Fibroblast of lung (primary cell): ENCODE data around the gene MECR.

ENCODE experiments used
- CTCF ChIP-seq, 2 donors: IDR thresholded peaks in 1 of 2; conservative IDR thresholded peaks in 1 of 2; 1 replicate in 1 of 2; 2 replicates in 1 of 2; pipeline ENCODE4 v1.5.1; 2011 to 2012; ENCODE audit warnings: low read length in 2 of 2, control low read depth in 1 of 2, inconsistent platforms in 1 of 2, low read depth in 1 of 2, mild to moderate bottlenecking in 1 of 2
- EZH2 ChIP-seq: IDR thresholded peaks from 2 replicates; pipeline ENCODE4 v1.5.1; 2012; ENCODE audit warnings: low read length, control low read depth, mild to moderate bottlenecking; ENCODE audit errors: missing control alignments

- no peak for TF ChIP-seq CTCF (conservative IDR thresholded peaks at IDR 0.05 in 1 of 2, IDR thresholded peaks at IDR 0.05 in 1 of 2; ENCODE audit: low read depth in 1 of 2, low read length in 2 of 2)
- no peak for TF ChIP-seq EZH2
These were observed 12.5 kb downstream of the MECR start for GRCh38 chr1:29218223-29218622.
